Sigmoid colon (tissue), 4 donors: ENCODE measurements around the gene SNHG17.

ENCODE experiments used
- CTCF ChIP-seq, 4 experiments: fragments of 450-650 bp in 3 of 4; fragments of 200-600 bp in 1 of 4; IDR thresholded peaks; one replicate each; pipeline ENCODE4 v1.5.1; 2016 to 2019; ENCODE audit warnings: antibody characterized with exemption in 4 of 4, mild to moderate bottlenecking in 3 of 4, moderate library complexity in 2 of 4
- EP300 ChIP-seq, 4 donors: sonication (generic); formaldehyde crosslinking; IDR thresholded peaks; one replicate each; pipeline ENCODE4 v1.6.1; 2017; ENCODE audit warnings: antibody characterized with exemption in 4 of 4
- POLR2A ChIP-seq, 2 donors: fragments of 450-650 bp; IDR thresholded peaks; one replicate each; pipeline ENCODE4 v1.6.1; 2016; ENCODE audit warnings: antibody characterized with exemption in 2 of 2, mild to moderate bottlenecking in 2 of 2, moderate library complexity in 2 of 2
- POLR2AphosphoS5 ChIP-seq, 4 donors: sonication (generic); formaldehyde crosslinking; IDR thresholded peaks; one replicate each; pipeline ENCODE4 v1.6.1; 2017; ENCODE audit warnings: antibody characterized with exemption in 4 of 4

- TF ChIP-seq CTCF (IDR thresholded peaks at IDR 0.05) (no peak), POLR2A (IDR thresholded peaks at IDR 0.05) (no peak), POLR2AphosphoS5 (IDR thresholded peaks at IDR 0.05) (no peak), EP300 (IDR thresholded peaks at IDR 0.05) (no peak)
Measured at GRCh38 chr20:38421915-38422314, 13.2 kb downstream of the SNHG17 start.
